HL-60/S4 treated with phorbol 12-myristate 13-acetate at 8.2 ng/mL for 4 days and 3 days (cell line): ENCODE data around the gene EXOC3L4.

Source experiments
- in situ Hi-C: fragments of 300-500 bp; cut with MboI; formaldehyde crosslinking; loops from 2 replicates; pipeline ENCODE4 v1.15.0; 2022; ENCODE audit warnings: low sequenced_read_pairs

EXOC3L4 gene

GRCh38 chr14:103129301-103130016, 34.9 kb downstream of the EXOC3L4 start:
- in situ Hi-C loops, result no loop called here

GRCh38 chr14:103130017-103130764, 35.7 kb downstream of the EXOC3L4 start:
- in situ Hi-C loops, result no loop called here

- in situ Hi-C loops, result no loop called here
These were observed 36.4 kb downstream of the EXOC3L4 start for GRCh38 chr14:103130965-103131364.

DNA sequence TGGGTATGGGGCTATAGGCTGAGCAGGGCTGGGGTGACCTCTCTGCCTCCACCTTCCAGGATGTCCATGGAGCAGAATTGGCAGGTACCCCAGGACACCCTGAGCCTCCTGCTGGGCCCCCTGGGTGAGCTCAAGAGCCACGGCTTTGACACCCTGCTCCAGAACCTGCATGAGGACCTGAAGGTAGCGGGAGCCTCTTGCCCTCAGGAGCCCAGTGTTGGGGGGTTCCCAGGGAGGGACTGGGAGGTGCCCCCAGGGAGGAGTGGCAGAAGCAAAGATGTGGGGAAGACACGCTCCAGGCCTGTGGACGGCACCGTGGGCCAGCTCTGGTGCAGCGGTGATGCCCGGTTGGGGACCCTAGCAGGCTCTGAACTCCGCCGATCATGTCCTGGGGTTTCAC, 37.1 kb downstream of the EXOC3L4 start:
- in situ Hi-C loops, result no loop called here

GRCh38 chr14:103132381-103133209, 38.1 kb downstream of the EXOC3L4 start:
- in situ Hi-C loops, result no loop called here

DNA sequence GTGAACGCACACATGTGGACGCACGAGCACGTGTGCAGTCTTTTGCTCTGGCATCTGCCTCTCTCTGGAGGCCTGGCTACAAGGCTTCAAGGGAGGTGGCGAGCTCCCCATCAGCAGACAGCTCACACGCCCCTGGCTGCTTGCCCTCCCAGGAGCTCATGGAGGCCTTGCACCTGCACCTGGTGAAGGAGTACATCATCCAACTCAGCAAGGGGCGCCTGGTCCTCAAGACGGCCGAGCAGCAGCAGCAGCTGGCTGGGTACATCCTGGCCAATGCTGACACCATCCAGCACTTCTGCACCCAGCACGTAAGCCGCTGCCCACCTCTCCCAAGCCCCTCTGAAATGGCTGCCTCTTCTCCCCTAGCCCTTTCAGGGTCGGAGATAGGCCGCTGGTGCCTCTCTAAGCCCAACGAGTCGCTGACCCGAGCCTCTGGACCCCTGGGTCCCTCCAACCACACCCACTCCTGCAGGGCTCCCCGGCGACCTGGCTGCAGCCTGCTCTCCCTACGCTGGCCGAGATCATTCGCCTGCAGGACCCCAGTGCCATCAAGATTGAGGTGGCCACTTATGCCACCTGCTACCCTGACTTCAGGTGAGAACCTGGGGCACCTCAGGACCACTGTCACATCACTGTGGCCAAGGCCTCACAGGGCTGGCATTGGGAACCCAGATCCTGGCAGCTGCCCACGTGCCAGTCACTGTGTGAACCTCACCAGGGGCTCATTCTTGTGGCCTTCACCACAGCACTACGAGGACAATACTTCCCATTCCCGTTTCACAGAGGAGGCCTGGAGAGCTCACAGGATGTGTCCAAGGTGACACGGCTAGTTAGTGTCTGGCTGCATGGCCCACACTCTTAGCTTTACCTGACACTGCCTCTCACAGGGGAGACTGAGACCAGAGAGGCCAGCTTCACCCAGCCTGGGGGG, 39.0 kb downstream of the EXOC3L4 start:
- in situ Hi-C loops, result no loop called here

DNA sequence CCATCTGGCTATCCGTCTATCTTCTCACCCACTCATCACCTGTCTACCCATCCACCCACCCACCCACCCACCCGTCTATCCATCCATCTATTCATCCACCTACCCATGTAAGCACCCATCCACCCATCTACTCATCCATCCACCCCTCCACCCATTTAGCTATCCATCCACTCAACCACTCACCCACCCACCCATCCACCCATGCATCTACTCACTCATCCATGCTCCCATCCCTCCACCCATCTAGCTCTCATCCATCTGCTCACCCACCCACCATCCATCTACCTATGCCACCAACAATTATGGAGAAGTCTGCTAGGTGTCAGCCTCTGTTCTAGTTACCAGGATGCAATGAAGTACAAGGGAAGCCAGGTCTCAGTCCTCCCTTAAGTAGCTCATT, 39.9 kb downstream of the EXOC3L4 start:
- in situ Hi-C loops, result no loop called here

GRCh38 chr14:103134919-103135318, 40.4 kb downstream of the EXOC3L4 start:
- in situ Hi-C loops, result no loop called here

DNA sequence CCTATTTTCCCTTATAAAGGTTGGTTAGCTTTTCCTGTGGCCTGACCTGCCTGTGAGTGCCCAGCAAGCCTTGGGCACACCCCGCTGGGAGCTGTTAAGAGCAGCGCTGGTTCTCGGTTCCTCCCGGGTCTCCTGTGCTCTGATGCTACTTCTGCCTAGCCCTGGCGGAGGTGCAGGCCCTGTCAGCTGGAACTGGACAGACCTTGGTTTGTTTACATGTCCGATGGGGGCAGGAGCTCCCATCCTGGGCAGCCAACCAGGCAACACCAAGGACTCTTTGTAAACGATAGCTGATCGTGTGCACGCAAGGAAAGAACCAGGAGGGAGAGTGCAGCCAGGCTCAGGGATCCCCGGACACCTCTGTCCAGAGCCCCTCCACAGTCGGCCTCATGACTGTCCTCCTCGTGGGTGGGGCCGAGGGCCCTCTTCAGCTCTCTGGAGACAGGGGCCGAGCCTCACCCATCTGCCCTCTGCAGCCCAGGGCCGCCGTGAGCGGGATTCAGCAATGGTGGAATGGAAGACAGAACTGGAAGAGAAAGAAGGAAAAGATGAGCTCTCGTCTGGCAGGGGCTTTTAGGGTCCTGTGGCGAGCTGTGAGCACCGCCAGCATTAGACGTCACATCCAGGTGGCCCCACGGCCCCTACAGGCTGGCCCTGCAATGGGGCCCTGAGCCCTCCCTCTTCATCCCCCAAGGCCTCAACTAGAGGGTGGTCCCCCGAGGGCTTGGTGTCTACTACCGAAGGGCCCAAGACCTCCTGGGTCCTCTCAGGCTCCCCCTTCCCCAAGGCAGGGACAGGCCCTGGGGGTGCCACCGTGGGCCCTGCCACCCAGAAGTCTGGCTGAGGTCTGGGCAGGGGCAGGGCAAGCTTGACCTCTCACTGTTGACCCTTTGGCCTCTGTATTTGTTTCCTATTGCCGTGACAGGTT, 41.1 kb downstream of the EXOC3L4 start:
- in situ Hi-C loops, result no loop called here

GRCh38 chr14:103136388-103137271, 42.1 kb downstream of the EXOC3L4 start:
- in situ Hi-C loops, result no loop called here

- in situ Hi-C loops, result no loop called here
These were observed 43.3 kb downstream of the EXOC3L4 start for GRCh38 chr14:103137689-103138300.

DNA sequence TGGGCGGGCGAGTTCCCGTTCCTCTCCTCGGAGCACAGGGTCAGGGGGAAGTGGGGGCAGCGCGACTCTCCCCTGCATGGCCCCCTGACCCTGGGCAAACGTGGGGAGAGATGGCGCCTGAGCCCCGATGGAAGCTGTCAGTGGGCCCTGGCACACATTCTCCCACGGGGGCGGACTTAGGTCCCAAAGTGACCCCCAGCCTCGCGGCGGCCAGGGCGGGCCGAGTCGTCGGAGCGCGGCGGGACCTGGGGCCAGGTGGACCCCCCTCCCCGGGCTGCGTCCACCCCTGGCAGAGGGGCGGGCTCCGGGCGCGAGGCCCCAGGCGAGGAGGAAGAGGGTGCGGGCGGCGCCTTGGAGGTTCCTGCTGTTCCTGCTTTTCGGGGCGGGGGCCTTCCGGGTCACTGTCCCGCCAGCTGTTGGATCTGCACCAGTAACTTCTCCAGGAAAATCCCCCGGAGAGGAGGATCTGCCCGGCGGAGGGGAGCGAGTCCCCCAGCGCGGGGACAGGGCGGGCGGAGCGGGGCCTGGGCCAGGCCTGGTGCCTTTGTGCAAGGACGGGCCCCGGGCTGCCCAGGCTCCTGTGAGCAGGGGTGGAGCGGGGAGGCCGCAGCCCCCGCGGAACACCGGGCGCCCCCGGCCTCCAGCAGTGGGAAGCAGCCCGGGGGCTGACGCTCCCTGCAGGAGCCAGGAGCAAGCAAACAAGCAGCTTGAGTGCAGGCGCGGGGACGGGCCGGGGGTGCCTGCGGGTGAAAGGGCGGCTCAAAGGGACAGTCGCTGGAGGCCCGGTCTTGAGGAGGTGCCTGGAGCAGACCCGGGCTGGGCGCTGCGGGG, 44.0 kb downstream of the EXOC3L4 start:
- in situ Hi-C loops, result no loop called here

- in situ Hi-C loops, result no loop called here
These were observed 44.9 kb downstream of the EXOC3L4 start for GRCh38 chr14:103139132-103140025.

DNA sequence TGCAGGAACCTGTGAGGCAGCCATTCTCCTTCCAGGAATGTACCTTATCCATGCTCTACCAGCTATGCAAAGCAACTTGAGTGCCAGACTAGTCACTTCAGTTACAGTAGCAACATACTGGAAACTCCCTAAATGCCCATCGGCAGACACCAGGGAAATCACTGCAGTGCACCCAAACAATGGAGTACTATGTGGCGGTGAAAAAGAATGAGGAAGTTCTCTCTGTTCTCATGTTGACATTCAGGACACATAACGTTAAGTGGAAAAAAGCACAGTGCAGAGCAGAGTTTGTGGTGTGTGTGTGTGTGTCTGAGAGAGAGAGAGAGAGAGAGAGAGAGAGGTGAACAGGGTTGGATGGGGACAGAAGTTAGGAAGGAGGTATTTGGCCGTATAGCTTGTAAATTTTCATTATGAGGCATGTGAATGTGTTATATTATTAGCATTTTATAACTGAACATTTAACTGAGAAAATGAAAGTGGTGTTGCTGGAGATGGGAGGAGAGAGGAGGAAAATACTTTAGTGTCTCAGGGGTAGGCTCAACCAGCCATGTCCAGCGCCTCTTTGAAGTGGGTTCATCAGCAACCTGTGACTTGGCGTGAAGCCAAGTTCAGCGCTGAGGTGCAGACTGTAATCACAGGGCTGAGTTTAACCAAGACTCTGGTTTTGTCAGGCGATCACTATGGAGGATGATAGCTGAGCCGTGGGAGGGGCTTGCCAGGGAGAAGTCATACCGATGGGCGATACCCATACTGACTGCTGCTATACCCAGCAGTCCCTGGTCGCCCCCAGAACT, 46.0 kb downstream of the EXOC3L4 start:
- in situ Hi-C loops, result no loop called here

GRCh38 chr14:103141117-103141796, 46.7 kb downstream of the EXOC3L4 start:
- in situ Hi-C loops, result no loop called here
